Left hindlimb (tissue), 1 donor: Measurements from ENCODE around the gene PRR5.
"Not testable (repeated sequence)": the region's sequence is repeated elsewhere in the genome, so short reads cannot be mapped to it uniquely, and the experiment has no call there.

Source experiments
- DNase-seq: peaks from one replicate; pipeline ENCODE4 v3.0.0-alpha.2; 2018

The PRR5 gene

DNA sequence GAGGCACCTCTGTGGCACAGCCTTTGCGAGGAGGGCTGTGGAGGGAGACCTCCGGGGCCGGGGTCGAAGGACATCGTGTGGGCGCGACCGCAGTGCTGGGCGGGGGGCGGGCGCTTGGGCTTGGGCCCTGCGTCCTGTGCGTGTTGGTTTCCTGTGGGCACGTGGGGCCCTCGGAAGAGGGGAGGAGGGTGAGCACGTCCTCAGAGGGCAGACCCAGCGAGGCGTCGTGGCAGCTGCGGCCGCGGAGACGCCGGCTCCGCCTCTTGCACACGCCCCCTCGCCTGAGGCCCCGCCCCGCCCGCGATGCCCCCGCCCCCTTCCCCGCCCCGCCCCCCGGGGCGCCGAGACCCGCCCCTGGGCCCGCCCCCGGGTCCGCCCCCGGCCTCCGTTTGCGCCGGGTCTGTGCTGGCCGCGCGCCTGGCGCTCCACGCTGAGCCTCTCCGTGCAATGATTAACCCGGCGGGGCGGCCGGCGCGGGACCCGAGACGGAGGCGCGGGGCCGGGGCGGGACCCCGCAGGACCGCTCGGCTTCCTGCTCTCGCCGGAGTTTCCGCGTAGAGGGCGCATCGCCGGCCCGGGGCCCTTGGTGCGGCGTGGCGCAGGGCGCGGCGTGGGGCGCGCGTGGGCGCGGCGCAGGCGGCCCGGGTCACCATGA, at the start of gene PRR5:
Gene PRR5, plus strand, starts transcription at position 381 of the 655 bp plus-strand sequence. Its CDS starts 271 bp downstream, at position 652.
- DNase-seq, result peak; percentile 92

- not testable (repeated sequence) for DNase-seq
Observed at GRCh38 chr22:44652866-44653265, 49.1 kb upstream of the PRR5 start.

- DNase-seq, result peak; percentile 91
Observed at GRCh38 chr22:44658311-44658953, 43.6 kb upstream of the PRR5 start.

DNA sequence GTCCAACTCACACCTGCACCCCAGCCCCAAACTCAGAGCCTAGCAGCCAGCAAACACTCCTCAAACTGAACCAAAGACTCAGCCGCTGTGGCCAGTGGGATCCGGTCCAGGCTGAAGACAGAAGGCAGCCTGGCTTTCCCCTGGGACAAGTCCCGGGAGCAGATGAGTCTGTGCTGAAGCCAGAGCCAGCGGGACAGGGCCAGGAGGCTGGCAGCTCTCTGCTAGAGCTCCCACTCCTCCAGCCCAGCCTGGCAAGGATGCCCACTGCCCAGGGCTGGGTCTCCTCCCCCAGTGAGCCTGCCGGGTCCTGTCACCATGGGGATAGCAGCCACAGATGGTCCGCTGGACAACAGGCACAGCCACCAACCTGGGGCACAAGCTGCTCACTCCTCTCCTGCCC, 42.9 kb upstream of the PRR5 start:
- DNase-seq, result peak; percentile 64

GRCh38 chr22:44660051-44660830, 41.8 kb upstream of the PRR5 start:
- peak; percentile 27 for DNase-seq

DNA sequence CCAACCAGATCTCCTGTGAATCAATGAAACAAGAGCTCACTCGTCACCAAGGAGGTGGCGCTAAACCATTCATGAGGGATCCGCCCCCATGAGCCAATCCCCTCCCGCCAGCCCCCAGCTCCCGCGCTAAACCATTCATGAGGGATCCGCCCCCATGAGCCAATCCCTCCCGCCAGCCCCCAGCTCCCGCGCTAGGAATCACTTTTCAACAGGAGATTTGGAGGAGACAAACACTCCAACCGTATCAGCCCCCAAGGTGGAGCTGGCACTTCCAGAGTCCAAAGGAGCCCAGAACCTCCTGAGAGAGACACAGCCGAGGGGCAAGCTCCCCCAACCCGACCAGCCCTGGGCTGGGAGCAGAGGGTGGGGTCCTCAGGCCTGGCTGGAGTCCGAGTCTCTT, 40.9 kb upstream of the PRR5 start:
- DNase-seq, result no peak

DNA sequence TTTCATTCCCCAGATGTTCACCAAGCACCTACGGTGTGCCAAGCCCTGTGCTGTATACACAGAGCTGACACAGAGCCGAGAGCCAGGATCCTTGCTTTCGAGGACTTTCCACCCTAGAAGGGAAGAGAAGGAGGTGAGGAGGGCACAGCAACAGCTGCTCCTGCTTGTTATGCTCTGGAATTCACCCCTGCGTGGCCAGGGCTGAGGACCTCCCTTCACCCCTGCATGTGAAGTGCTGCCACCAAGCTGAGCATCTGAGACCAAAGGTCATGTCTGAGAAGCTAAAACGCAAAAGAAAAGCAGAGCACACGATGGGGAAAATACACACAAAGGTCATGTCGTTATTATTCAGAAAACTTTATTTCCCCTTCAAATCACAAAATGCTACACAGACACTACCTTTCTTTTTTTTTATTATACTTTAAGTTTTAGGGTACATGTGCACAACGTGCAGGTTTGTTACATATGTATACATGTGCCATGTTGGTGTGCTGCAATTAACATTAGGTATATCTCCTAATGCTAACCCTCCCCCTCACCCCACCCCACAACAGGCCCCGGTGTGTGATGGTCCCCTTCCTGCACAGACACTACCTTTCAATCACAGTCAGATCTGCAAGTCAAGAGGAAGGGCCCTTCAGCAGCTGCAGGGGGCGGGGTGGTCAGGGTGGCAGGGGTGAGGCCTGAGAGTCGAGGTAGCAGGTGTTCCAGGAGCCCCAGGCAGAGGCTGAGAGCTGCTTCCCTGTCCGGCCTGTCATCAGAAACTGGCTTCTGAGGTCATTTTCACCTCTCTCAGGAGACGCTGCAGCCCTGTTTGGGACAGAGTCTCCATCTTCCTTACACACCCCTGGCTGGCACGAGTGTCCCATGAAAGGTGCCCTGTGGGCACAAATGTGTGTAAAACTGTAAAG, 40.1 kb upstream of the PRR5 start:
- no peak for DNase-seq

GRCh38 chr22:44663256-44663999, 38.6 kb upstream of the PRR5 start:
- DNase-seq, result peak; percentile 21

- peak; percentile 74 for DNase-seq
Observed at GRCh38 chr22:44664149-44664548, 37.9 kb upstream of the PRR5 start.

GRCh38 chr22:44665115-44665514, 36.9 kb upstream of the PRR5 start:
- DNase-seq, result peak; percentile 47

- DNase-seq, result peak; percentile 33
Observed at GRCh38 chr22:44666207-44666585, 35.8 kb upstream of the PRR5 start.

GRCh38 chr22:44667276-44667675, 34.7 kb upstream of the PRR5 start:
- DNase-seq, result no peak

DNA sequence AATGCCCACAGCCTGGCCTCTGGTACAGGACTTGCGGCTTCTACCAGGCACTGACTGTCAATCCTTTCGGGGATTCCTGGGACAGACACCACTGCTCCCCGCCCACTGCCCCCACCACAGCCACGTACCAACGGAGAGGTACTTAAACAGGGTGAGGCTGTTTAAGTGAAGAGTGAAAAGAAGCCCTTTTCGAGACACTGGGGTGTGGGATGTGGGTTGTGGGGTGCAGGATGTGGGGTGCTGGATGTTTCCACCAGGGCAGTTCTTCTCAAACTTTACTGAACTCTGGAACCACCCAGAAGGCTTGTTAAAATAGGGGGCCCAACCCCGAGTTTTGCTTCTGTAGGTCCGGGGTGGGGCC, 34.2 kb upstream of the PRR5 start:
- peak; percentile 60 for DNase-seq

DNA sequence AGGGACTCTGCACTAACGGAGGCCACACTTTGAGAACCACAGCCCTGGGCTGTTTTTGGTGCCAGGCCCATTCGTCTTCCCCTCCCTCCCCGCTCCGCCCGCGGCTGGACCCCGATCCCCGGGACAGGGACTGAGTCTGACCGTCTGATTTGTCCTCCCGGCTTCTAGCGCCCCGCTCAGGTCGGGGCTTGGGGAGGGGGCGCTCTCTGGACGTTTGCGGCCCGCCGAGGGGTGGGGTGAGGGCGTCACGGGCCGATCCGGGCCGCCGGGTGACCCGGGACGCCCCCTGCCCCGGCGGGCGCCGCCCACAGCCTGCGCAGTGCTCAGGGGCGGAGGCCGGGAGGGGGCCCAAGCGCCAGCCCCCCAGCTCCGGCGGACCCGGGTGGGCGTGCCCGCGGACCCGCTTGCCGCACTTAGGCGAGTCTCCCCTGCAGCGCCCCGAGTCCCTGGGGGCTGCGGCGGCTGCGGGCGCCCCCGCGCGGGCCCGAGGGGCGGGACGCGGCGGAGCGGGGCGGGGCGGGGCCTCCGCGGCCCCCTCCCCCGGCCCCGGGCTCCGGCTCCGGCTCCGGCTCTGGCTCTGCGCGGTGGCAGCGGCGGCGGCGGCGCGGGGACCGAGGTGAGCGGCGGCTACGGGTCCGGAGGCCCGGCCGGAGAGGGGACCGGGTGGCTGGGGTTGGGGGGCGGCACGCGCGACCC, 33.7 kb upstream of the PRR5 start:
- peak; percentile 72 for DNase-seq

DNA sequence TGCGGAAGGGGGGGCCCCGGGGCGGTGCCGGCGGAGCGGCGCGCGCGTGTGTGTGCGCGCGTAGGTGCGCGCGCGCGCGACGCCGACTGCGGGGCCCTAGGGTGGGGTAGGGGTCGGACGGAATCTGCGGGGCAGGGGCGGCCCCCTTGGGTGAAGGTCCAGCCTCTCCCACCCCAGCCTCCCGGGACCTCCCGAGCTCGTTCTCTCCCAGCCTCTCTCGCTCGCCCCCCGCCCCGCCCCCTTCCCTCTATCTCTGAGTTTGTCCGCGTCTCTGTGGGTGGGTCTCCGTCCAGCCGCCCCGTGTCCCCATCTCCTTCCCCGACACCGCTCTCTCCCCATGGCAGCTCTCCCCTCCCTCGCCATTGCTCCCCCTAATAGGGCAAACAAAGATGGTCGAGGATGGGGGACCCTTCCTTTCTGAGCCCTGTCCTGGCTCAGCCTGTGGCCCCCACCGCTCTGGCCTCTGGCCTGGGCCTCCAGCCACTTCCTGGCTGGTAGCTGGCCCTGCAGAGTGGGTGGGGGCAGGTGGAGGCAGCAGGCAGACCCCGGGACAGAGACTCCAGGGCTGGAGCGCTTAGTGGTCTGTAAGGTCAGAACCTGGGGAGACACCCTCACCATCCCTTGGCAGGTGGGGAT, 33.0 kb upstream of the PRR5 start:
- DNase-seq, result peak; percentile 51

DNA sequence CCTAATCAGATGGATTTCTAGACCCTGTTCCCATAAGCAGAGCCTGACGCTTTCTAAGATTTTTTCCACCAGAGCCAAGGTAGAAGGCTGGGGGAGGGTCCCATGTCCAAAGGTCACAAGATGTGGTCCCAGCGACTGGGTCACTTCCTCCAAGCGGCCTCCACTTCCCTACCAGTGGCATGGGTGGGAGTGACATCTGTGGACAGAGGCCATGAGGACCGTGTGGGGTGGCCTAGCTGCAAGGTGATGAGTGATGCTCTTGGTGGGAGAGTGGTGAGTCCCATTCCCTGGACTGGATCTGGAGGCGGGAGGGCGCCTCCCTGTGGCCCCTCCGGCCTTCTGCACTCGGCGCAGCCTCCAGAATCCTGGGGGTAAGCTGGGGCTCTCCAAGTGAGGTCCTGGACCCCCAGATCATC, 32.4 kb upstream of the PRR5 start:
- DNase-seq, result peak; percentile 43

GRCh38 chr22:44670220-44670988, 31.6 kb upstream of the PRR5 start:
- DNase-seq, result peak; percentile 18

DNA sequence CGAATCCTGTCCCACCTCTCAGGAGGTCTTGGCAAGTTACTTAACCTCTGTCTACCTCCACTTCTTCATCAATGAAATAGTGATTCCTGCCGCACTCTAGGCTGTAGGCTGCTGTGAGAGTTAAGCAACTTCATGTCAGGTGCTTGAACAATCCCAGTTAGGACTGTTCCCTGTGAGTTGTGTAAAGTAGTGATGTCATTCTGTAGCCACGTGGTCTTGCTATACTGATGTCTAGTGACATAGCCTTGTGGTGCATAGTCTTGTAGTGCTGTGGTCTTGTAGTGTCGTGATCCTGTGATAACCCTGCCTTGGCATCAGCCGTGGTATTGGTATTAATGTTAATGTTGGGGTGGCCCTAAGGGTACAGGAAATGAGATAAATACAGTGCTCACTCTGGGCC, 30.3 kb upstream of the PRR5 start:
- no peak for DNase-seq

DNA sequence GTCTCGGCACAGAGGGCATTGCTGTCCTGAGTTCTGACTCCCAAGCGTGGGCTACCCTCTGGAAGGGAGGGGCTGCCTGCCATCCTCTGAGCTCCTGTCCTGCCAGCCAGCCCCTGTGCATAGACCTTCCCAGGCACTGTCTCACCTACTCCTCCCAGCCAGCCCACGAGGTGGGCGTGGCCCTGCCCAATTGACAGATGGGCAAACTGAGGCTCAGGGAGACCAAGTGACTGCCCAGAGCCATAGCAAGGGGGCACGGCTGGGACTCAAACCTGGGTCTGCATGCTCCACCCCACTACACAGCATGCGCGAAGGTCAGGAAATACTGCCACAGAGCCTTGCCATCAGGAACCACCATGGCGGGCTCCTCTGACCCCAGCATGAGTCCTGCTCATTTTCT, 29.4 kb upstream of the PRR5 start:
- DNase-seq, result peak; percentile 19

DNA sequence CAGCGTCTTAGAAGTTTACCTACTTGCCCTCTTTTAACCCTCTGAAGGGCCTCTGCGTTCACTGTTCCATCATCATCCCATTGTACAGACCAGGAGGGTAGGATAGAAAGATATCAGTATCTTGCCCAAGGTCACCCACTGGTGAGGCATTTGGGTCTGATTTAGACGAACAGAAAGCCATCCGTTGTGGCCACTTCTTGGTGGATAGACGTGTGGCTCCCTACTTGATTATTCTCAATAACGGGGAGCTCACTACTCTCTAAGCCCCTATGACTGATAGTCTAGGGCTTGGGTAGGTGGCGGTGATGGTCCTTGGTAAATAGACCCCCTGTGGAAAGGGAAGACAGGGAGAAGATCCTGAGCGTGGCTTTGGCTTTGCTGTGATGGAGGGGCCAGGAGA, 28.6 kb upstream of the PRR5 start:
- DNase-seq, result no peak
